BJ (cell line): ENCODE data around the gene PKN2. TPM values are rescaled to one million over a fixed set of nuclear protein-coding genes. Genes with fewer than 3 reads are reported as not detected.

Experiments used
- CTCF ChIA-PET: fragments of 350-600 bp; formaldehyde crosslinking; extraction: SDS; loops from one replicate; lab custom pipeline; 2021; ENCODE audit warnings: antibody characterized with exemption, inconsistent platforms; lab: Yijun Ruan, JAX
- POLR2A ChIA-PET: fragments of 300-600 bp; sonication (Branson Sonifier 250); formaldehyde crosslinking; extraction: SDS; loops from one replicate; lab custom pipeline; 2021; ENCODE audit warnings: antibody characterized with exemption; lab: Charles Lee
- DNase-seq: peaks from one replicate; pipeline ENCODE4 v3.0.0-alpha.2; 2011; ENCODE audit warnings: low read depth
- H3K27me3 ChIP-seq: 2 replicates; pipeline ENCODE4 v1.6.0; 2011; ENCODE audit warnings: low read length; ENCODE audit not compliant: control insufficient read depth, insufficient read depth
- H3K36me3 ChIP-seq: 2 replicates; pipeline ENCODE4 v1.5.1; 2011; ENCODE audit warnings: low read length; ENCODE audit not compliant: control insufficient read depth, insufficient read depth
- H3K4me3 ChIP-seq: 2 replicates; pipeline ENCODE4 v1.5.1; 2011; ENCODE audit warnings: low read depth, mild to moderate bottlenecking, control low read depth, low read length
- polyA plus RNA-seq: library from polyadenylated mRNA; depleted of rRNA; stranded (reverse); fragments of >200 nt; gene quantifications from 2 replicates; pipeline ENCODE4 v1.2.3, GENCODE V29; 2011
- TF ChIP-seq, protein P1 (sequence below): IDR thresholded peaks from 2 replicates; pipeline ENCODE4 v1.5.1; 2011; ENCODE audit warnings: low read depth, mild to moderate bottlenecking, control low read depth, inconsistent platforms, low read length, moderate library complexity; ENCODE audit not compliant: insufficient read depth

The PKN2 gene
- polyA plus RNA-seq, 1 experiment = 9.5 TPM

GRCh38 chr1:88799491-88799890 lies 115.4 kb downstream of the PKN2 start:
- H3K4me3 ChIP-seq = no peak overlapping the region

GRCh38 chr1:88800382-88801051 lies 116.4 kb downstream of the PKN2 start:
- POLR2A ChIA-PET = no interaction called here
- DNase-seq = no peak
- TF ChIP-seq, protein P1, sequence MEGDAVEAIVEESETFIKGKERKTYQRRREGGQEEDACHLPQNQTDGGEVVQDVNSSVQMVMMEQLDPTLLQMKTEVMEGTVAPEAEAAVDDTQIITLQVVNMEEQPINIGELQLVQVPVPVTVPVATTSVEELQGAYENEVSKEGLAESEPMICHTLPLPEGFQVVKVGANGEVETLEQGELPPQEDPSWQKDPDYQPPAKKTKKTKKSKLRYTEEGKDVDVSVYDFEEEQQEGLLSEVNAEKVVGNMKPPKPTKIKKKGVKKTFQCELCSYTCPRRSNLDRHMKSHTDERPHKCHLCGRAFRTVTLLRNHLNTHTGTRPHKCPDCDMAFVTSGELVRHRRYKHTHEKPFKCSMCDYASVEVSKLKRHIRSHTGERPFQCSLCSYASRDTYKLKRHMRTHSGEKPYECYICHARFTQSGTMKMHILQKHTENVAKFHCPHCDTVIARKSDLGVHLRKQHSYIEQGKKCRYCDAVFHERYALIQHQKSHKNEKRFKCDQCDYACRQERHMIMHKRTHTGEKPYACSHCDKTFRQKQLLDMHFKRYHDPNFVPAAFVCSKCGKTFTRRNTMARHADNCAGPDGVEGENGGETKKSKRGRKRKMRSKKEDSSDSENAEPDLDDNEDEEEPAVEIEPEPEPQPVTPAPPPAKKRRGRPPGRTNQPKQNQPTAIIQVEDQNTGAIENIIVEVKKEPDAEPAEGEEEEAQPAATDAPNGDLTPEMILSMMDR = peak; percentile 46
- Histone ChIP-seq H3K27me3 (no peaks in the 10 kb centered on the region), H3K4me3 (no peak overlapping the region), H3K36me3 (no peaks in the 10 kb centered on the region; the same call in none of the 2 replicates)
- CTCF ChIA-PET = interaction anchor here (1.2 to 1.4 kb wide), 2 partner anchors 11 to 15 kb away, joined by 3 read pairs; no protein-coding TSS in a partner anchor

More at GRCh38 chr1:88799491-88799890, 115.4 kb downstream of the PKN2 start:
- no peak for DNase-seq
- POLR2A ChIA-PET = no interaction called here
- Histone ChIP-seq H3K36me3 (no peaks in the 10 kb centered on the region; the same call in none of the 2 replicates), H3K27me3 (no peaks in the 10 kb centered on the region)
- TF ChIP-seq, protein P1 = no peak
- CTCF ChIA-PET = interaction anchor here (0.7 to 1.2 kb wide), 2 partner anchors 16 to 97 kb away, joined by 3 read pairs; no protein-coding TSS in a partner anchor

DNA sequence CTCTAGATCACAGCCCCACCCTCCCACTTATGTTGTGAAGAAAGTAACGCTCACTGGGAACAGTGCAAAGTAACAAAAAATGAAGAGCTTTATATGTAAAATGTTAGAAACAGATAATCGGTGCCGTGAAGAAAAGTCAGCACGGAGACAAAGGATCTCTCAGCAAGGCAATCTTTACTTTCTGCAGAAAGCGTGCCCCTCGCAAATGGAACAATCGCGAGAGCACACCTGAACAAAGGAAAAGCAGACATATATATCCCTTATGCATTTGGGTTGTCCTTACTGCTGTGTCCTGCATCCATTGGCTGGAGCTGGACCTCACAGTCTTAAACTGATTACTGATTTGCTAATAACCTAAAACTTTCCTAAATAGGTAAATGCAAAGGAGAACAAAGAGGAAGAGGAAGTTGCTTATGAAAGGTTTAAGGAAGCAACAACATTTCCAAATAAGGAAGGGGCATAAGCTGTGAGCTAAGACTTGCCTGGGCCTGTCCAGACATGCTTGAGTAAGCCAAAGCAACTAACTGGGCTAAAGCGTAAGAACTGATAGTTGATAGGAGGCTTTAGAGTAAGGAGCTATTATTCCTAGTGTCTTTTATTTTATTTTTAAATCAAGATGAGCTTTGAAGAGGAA lies 117.6 kb downstream of the PKN2 start:
- no peak overlapping the region for H3K4me3 ChIP-seq
- ChIA-PET CTCF (interaction anchor here (0.6 to 1.4 kb wide), 3 partner anchors 12 to 62 kb away, joined by 3 read pairs; no protein-coding TSS in a partner anchor), POLR2A (no interaction called here)
- TF ChIP-seq, protein P1 = no peak
- DNase-seq = no peak
- no peaks in the 10 kb centered on the region; the same call in none of the 2 replicates for H3K36me3 ChIP-seq
- no peaks in the 10 kb centered on the region for H3K27me3 ChIP-seq

- no peaks in the 10 kb centered on the region for H3K27me3 ChIP-seq
- no peaks in the 10 kb centered on the region; the same call in none of the 2 replicates for H3K36me3 ChIP-seq
- no peak for DNase-seq
- TF ChIP-seq, protein P1 = no peak
- H3K4me3 ChIP-seq = no peak overlapping the region
- ChIA-PET POLR2A (no interaction called here), CTCF (interaction anchor here (0.6 kb wide), 1 partner anchor 63 kb away, joined by 3 read pairs; no protein-coding TSS in a partner anchor)
Observed at GRCh38 chr1:88802404-88802803, 118.3 kb downstream of the PKN2 start.

GRCh38 chr1:88802950-88803349 lies 118.9 kb downstream of the PKN2 start:
- no peaks in the 10 kb centered on the region for H3K27me3 ChIP-seq
- H3K36me3 ChIP-seq = no peaks in the 10 kb centered on the region; the same call in none of the 2 replicates
- CTCF ChIA-PET = interaction anchor here (1.0 kb wide), 1 partner anchor 74 kb away, joined by 3 read pairs; no protein-coding TSS in a partner anchor
- H3K4me3 ChIP-seq = no peak overlapping the region
- TF ChIP-seq, protein P1 = no peak
- peak; percentile 31 for DNase-seq
- POLR2A ChIA-PET = no interaction called here
